Osteocyte (in vitro differentiated cells): Measurements from ENCODE around the gene PLA1A. TPM values are rescaled to one million over a fixed set of nuclear protein-coding genes. Genes with fewer than 3 reads are reported as not detected.

Experiments
- DNase-seq: peaks from one replicate; pipeline ENCODE4 v3.0.0; 2021; ENCODE audit warnings: mixed read lengths; ENCODE audit not compliant: unreplicated experiment; ENCODE audit errors: extremely low spot score
- H3K27ac Mint-ChIP-seq: one replicate; pipeline ENCODE4 v1.8.0; 2021; ENCODE audit warnings: mild to moderate bottlenecking, mixed read lengths; ENCODE audit not compliant: unreplicated experiment
- H3K27me3 Mint-ChIP-seq: one replicate; pipeline ENCODE4 v1.8.0; 2021; ENCODE audit warnings: mixed read lengths; ENCODE audit not compliant: unreplicated experiment
- H3K36me3 Mint-ChIP-seq: one replicate; pipeline ENCODE4 v1.8.0; 2021; ENCODE audit warnings: mixed read lengths; ENCODE audit not compliant: unreplicated experiment
- H3K4me1 Mint-ChIP-seq: one replicate; pipeline ENCODE4 v1.8.0; 2021; ENCODE audit warnings: mixed read lengths; ENCODE audit not compliant: unreplicated experiment
- H3K4me3 Mint-ChIP-seq: one replicate; pipeline ENCODE4 v1.8.0; 2021; ENCODE audit warnings: mild to moderate bottlenecking, moderate library complexity, mixed read lengths; ENCODE audit not compliant: unreplicated experiment
- H3K9me3 Mint-ChIP-seq: one replicate; pipeline ENCODE4 v1.8.0; 2021; ENCODE audit warnings: mixed read lengths; ENCODE audit not compliant: unreplicated experiment
- CTCF ChIP-seq: fragments of 200-600 bp; sonication (generic); IDR thresholded peaks from 2 replicates; pipeline ENCODE4 v1.5.0; 2021; ENCODE audit warnings: antibody characterized with exemption, mild to moderate bottlenecking, moderate library complexity
- total RNA-seq: library from RNA; stranded (reverse); gene quantifications from 2 replicates; pipeline ENCODE4 v1.2.1, GENCODE V29; 2021

The PLA1A gene
- total RNA-seq, 1 donor from 2014 or later = 0.86 TPM

DNA sequence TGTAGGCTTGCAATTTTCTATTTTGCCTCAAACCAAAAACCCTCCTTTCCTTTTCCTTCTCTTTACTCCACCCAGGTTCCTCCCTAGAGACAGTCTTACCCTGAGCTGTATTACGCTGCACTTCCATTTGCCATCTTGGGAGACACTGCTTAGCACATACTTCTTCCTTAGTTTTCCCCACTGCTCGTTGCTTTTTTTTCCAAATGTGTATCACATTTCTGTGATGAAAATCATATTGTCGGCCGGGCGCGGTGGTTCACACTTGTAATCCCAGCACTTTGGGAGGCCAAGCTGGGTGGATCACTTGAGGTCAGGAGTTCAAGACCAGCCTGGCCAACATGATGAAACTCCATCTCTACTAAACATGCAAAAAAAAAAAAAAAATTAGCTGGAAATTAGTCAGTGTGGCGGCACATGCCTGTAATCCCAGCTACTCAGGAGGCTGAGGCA, 33.2 kb downstream of the PLA1A start:
- H3K27me3 Mint-ChIP-seq = no peaks in the 10 kb centered on the region
- H3K4me3 Mint-ChIP-seq = no peak overlapping the region
- H3K4me1 Mint-ChIP-seq = peaks cover 19% of the 10 kb centered on the region

GRCh38 chr3:119631516-119631915, 33.8 kb downstream of the PLA1A start:
- no peak for DNase-seq
- H3K4me3 Mint-ChIP-seq = no peak overlapping the region
- H3K9me3 Mint-ChIP-seq = no peaks in the 10 kb centered on the region
- no peak overlapping the region for H3K27ac Mint-ChIP-seq
- peaks cover 19% of the 10 kb centered on the region for H3K4me1 Mint-ChIP-seq
- H3K27me3 Mint-ChIP-seq = no peaks in the 10 kb centered on the region
- no peaks in the 10 kb centered on the region for H3K36me3 Mint-ChIP-seq
- TF ChIP-seq CTCF = no peak

More for the DNA sequence above, 33.2 kb downstream of the PLA1A start:
- DNase-seq = no peak
- TF ChIP-seq CTCF = no peak
- Mint-ChIP-seq H3K9me3 (no peaks in the 10 kb centered on the region), H3K27ac (no peak overlapping the region), H3K36me3 (no peaks in the 10 kb centered on the region)

DNA sequence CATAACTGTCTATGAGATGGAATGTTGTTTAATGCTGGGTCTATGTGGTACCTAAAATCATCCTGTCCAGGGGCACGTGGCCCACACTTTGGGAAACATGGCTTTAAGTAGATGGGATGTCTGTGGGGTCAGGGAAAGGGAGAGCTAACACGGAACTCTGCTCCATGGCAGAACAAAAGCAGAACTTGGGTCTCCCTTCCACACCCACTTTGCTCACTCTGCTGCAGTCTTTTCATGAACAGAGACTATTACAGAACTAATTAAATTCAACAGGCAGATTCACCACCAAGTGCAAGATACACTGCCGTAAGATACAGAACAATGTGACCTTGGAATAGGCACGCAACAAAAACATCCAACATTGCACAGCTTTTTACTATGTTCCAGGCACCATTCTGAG, 34.5 kb downstream of the PLA1A start:
- no peak overlapping the region for H3K4me3 Mint-ChIP-seq
- peaks cover 19% of the 10 kb centered on the region for H3K4me1 Mint-ChIP-seq
- H3K27ac Mint-ChIP-seq = no peak overlapping the region

GRCh38 chr3:119632829-119633228, 35.1 kb downstream of the PLA1A start:
- Mint-ChIP-seq H3K4me3 (no peak overlapping the region), H3K36me3 (no peaks in the 10 kb centered on the region), H3K9me3 (no peaks in the 10 kb centered on the region), H3K27ac (no peak overlapping the region), H3K27me3 (no peaks in the 10 kb centered on the region), H3K4me1 (peaks cover 22% of the 10 kb centered on the region)
- DNase-seq = peak; percentile 67
- TF ChIP-seq CTCF = no peak

More for the DNA sequence above, 34.5 kb downstream of the PLA1A start:
- Mint-ChIP-seq H3K27me3 (no peaks in the 10 kb centered on the region), H3K9me3 (no peaks in the 10 kb centered on the region), H3K36me3 (no peaks in the 10 kb centered on the region)
- TF ChIP-seq CTCF = no peak
- DNase-seq = no peak

DNA sequence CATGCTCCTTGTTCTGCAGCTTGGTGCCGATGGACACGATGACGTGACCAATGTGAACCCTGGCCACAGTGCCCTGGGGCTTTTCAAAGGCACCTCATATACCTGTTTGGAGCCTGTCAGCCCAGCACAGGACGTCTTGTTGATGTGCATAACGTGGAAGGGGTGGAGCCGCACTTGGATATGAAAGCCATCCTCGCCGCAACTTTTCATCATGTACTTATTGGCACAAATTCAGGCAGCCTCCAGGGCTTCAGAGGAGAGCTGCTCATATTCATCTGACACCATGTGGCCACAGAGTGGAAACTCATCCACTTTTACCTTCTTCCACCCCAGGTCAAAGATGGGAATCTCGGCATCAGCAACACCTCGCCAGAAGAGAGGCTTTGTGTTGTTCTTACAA, 38.0 kb downstream of the PLA1A start:
- Mint-ChIP-seq H3K4me1 (peaks cover 19% of the 10 kb centered on the region), H3K36me3 (no peaks in the 10 kb centered on the region)
- no peak for TF ChIP-seq CTCF

More for the DNA sequence above, 38.0 kb downstream of the PLA1A start:
- DNase-seq = no peak
- Mint-ChIP-seq H3K4me3 (no peak overlapping the region), H3K27ac (no peak overlapping the region), H3K9me3 (no peaks in the 10 kb centered on the region), H3K27me3 (no peaks in the 10 kb centered on the region)
